Hematopoietic multipotent progenitor cell treated with erythropoietin and hydrocortisone succinate and interleukin-3 and kit ligand, for 15 days (in vitro differentiated cells): Measurements from ENCODE around the gene CALN1.
"Not testable (repeated sequence)": the region's sequence is repeated elsewhere in the genome, so short reads cannot be mapped to it uniquely, and the experiment has no call there.

ENCODE experiments used
- DNase-seq: peaks from one replicate; pipeline ENCODE4 v3.0.0-alpha.2; 2015; ENCODE audit warnings: low spot score

The CALN1 gene

DNA sequence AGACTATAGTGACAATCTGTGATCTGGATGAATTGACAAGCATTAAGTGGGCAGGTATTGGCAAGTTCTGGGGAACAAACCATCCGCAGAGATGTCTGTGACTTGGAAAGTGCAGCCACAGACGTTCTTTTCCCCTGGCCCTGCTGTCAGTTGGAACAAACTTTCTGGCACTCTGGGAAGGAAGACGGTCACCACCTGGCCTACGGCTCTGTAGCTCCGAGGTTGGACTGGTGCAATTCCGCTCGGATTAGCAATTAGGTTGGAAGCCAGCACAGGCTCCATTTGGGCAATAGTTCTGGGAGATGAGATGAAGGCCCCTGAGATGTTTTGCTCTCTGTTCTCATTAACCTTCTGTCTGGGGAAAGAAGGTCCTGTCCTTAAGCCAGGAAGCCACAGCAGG, 437.5 kb downstream of the CALN1 start:
- no peak for DNase-seq

DNA sequence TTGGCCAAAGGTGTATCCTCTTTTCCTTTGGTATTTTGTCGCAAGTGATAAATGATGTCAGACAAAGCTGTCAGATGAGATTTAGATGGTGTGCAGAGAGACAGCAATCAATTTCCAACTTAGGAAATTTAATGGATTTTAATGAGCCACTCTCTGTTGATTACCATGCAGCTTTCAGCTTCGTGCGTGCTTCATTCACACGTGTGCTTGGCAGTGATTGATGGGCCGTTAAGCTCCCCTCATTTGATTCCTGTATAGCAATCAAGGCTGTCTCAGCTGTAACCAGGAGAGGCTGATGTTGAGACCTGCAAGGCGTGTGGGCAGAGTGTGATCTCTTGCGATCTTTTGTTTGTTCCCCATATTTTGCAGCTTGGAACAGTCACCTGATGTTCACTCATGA, 439.6 kb downstream of the CALN1 start:
- no peak for DNase-seq

DNA sequence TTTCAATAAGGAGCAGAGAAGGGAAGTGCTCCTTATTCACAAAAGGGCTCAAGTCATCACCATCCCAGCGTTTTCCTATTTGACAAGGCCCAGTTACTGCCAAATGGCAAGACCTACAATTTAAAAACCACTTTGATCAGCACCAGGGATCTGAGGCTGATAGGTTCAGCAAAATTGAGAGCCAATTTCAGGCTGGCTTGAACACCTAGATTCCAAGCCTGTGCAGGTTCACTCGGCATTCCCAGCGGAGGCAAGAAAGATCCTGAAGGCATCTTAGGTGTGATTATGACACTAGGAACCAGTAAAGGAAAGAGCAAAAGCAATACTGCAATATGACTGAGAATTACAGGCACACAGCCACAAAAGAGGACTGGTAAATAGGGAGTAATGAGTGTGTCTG, 441.4 kb downstream of the CALN1 start:
- DNase-seq: no peak

DNA sequence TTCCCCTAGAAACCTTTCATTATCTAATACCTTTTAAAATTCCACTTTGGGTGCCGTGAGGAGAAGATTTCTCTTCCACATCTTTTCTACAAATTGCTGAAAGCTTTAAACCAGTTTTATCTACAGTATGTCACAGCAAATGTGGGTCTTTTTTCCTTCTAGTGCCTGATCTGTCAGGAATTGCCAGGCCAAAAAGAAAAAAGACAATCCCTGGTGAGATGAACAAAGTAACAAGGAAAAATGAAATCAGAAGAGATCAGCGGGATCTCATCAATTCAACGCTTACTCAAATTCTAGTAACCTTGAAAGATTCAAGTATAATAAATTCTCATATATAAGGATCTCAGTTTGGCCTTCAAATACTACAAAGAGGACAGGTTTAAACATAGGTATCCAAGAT, 449.5 kb downstream of the CALN1 start:
- DNase-seq: no peak

DNA sequence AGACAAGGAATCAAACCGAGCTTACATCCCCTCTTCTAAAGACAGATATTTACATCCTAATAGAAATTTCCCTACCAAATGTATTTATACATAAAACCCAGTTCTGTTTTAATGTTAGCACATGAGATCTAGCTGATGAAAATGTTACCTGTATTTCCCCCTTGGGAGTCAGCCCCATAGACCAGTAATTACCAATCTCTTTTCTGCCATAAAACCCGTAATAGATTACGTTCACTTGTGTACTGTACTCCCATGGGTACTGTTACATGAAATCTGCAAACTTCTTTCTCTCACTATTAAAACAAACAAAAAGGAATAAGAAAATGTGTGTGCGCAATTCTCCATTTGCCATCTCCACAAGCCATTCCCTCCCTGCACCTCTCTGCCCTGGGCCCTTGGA, 450.9 kb downstream of the CALN1 start:
- DNase-seq: no peak

GRCh38 chr7:71942115-71942514, 470.0 kb downstream of the CALN1 start:
- no peak for DNase-seq

- DNase-seq: no peak
Measured at GRCh38 chr7:71937840-71938371, 474.2 kb downstream of the CALN1 start.

DNA sequence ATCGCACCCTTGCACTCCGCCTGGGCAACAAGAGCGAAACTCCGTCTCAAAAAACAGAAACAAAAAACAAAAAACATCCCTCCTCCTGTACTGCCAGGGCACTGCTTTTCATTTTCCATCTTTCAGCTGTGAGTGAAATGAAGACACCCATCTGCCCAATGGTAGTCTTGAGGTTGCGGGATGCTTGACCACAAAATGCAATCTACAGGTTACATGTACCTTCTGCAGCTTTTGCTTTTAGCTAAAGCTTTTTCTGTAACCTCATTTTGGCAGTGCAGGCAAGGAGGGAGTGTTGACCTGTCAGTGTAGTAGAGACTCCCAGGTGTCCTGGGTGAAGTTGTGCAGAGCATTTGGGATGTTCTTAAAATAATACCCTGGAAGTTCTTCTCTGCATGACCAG, 476.5 kb downstream of the CALN1 start:
- DNase-seq: no peak

- no peak for DNase-seq
Measured at GRCh38 chr7:71933426-71933825, 478.7 kb downstream of the CALN1 start.

DNA sequence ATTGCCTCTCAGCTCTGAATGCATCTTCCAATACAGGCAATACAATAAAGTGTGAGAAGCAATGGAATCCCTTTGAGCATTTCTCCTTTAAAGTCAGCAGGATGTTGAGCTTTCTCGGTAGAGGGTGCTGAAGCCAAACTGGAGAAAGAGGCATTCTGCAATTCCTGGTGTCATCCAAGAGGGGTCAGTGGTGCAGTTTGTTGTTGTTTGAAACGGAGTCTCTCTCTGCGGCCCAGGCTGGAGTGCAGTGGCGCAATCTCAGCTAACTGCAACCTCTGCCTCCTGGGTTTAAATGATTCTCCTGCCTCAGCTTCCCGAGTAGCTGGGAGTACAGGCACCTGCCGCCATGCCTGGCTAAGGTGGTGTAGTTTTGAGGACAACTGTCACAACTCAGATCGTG, 486.5 kb downstream of the CALN1 start:
- DNase-seq: no peak

- DNase-seq: not testable (repeated sequence)
Measured at GRCh38 chr7:71914204-71914603, 497.9 kb downstream of the CALN1 start.

DNA sequence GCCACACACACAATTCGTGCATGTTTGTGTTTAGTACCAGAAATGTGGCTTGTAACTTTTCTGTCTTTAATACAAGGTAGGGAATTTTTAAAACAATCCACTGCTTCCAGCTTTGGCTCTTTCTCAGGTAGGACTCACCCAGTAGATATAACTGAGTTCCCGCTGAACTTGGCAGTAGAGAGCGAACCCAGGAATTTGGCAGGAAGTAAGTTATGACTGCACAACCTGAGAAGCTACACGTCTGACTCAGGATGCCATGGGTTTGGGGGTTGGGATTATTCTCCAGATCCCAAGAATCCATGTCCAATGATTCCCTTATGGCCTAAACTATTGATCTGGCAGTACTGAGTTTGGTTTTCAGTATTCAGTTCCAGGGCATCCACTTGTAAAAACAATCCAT, 499.7 kb downstream of the CALN1 start:
- DNase-seq: no peak

- DNase-seq: no peak
Measured at GRCh38 chr7:71911051-71911450, 501.1 kb downstream of the CALN1 start.

DNA sequence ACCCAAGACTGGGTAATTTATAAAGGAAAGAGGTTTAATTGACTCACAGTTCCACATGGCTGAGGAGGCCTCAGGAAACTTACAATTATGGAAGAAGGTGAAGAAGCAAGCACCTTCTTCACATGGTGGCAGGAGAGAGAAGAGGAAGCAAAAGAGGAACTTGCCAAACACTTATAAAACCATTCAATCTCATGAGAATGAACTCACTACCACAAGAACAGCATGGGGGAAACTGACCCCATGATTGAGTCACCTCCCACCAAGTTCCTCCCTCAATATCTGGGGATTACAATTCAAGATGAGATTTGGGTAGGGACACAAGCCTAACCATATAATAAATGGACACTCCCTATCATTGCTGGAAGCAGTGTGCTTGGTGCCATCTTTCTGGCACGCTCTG, 506.3 kb downstream of the CALN1 start:
- no peak for DNase-seq

DNA sequence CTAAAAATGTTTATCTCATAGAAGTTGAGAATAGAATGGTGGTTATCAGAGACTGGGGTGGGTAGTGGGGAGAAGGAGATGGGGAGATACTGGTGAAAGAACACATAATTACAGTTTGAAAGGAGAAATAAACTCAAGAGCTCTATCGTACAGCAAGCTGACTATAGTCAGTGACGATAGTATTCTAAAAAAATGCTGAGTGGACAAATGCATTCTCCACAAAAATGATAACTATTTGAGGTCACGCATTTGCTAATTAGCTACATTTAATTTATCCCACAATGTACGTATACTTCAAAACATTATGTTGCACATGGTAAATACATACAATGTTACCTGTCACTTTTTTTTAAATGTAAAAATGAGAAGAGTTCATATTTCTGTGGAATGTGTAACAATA, 507.7 kb downstream of the CALN1 start:
- no peak for DNase-seq

- DNase-seq: no peak
Measured at GRCh38 chr7:71900556-71900955, 511.6 kb downstream of the CALN1 start.

- no peak for DNase-seq
Measured at GRCh38 chr7:71896535-71896934, 515.6 kb downstream of the CALN1 start.

- DNase-seq: no peak
Measured at GRCh38 chr7:71886046-71886445, 526.1 kb downstream of the CALN1 start.

DNA sequence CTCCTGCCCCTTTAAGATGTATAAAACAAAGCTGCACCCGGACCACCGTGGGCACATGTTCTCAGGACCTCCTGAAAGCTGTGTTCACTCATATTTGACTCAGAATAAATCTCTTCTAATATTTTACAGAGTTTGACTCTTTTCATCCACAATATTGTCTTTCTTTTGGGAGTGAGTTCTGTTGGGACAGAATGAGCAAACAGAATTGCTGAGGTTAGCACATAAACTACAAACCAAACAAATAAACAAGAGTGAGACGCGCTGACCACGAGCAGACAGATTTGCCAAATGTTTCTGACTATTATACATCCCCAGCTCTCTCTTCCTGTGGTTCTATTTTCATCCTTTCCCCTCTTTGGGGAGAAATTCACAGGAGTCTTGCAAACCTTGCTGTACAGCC, 526.7 kb downstream of the CALN1 start:
- DNase-seq: no peak

GRCh38 chr7:71883415-71883814, 528.7 kb downstream of the CALN1 start:
- no peak for DNase-seq

- DNase-seq: no peak
Measured at GRCh38 chr7:71871446-71871845, 540.7 kb downstream of the CALN1 start.

GRCh38 chr7:71870812-71871211, 541.3 kb downstream of the CALN1 start:
- no peak for DNase-seq

- DNase-seq: no peak
Measured at GRCh38 chr7:71868797-71869196, 543.3 kb downstream of the CALN1 start.

GRCh38 chr7:71867626-71868025, 544.5 kb downstream of the CALN1 start:
- no peak for DNase-seq

DNA sequence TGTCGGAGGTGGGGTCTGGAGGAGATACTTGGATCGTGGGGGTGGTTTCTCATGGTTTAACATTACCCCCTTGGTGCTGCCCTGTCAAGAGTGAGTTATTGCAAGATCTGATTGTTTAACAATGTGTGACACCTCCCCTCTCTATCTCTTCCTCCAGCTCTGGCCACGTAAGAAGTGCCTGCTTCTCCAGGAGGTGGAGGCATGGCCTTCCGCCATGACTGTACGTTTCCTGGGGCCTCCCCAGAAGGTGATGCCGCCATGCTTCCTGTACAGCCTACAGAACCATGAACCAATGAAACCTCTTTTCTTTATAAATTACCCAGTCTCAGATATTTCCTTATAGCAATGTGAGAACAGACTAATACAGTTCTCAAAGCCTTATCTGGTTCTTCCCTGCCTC, 547.0 kb downstream of the CALN1 start:
- DNase-seq: no peak
